Activated CD8-positive, alpha-beta memory T cell treated with anti-CD3 and anti-CD28 coated beads, Interleukin-2, amount 50 U/mL, for 1 hour (primary cell): Measurements from ENCODE around the gene ALDH1L1.

Source experiments
- DNase-seq: peaks from one replicate; pipeline ENCODE4 v3.0.0-alpha.2; 2020; ENCODE audit errors: extremely low read depth

Gene ALDH1L1

GRCh38 chr3:126154391-126155279 is 25.8 kb downstream of the ALDH1L1 start:
- no peak for DNase-seq

- DNase-seq, result no peak
These were observed 26.6 kb downstream of the ALDH1L1 start for GRCh38 chr3:126153695-126154360.

- DNase-seq, result no peak
These were observed 27.3 kb downstream of the ALDH1L1 start for GRCh38 chr3:126152901-126153694.

DNA sequence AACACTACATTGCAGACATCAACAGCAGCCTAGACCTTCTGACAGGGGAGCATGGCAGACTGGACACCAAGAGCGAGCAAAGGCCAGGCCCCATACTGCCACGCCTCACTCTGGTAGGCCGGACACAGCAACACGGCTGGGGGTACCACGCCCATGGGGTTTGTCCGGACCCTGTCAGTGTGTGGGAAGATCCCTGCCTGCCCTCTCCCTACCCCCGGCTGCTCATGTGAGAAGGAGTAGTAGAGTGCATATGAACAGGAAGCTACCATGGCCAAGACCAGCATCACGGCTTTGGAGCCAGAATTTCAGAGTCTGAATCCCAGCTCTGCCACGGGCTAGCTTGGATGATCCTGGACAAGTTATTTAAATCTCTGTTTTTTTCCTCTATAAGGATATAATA is 27.9 kb downstream of the ALDH1L1 start:
- no peak for DNase-seq

DNA sequence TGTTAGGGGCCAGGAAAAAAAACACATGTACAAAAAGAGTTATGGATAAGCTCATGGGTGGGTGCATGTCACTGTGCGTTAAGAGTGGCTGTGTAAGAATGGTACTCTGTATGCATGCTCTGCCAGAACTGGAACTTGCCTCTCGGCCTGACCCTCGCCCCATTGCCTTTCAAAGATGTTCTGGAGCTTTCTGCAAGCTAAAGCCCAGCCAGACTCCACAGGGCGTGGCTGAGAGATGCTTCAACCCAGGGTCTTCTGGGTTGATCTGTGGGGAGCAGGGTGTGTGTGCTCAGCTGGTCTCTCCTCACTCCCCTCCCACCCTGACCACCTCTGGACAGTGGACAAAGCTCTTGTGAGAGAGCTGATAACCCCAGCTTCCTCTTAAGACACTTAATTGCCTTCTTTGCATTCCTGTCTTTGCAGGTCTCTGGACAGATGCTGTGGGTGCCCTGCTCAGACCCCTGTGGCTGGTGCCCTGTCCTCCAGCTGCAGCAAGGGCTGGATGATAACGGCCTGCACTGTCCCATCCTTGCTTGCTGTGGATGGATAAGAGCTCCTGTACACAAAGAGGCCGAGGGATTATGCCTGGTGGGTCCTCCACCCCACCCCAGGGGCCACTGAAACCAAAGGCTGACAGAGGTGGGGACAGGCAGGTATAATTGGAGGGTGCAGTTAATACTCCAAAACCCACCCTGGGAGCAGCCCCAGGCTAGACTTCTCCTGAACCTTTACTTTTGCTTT is 28.7 kb downstream of the ALDH1L1 start:
- DNase-seq, result no peak

GRCh38 chr3:126149960-126150515 is 30.3 kb downstream of the ALDH1L1 start:
- DNase-seq, result no peak

GRCh38 chr3:126149256-126149902 is 31.0 kb downstream of the ALDH1L1 start:
- DNase-seq, result no peak

DNA sequence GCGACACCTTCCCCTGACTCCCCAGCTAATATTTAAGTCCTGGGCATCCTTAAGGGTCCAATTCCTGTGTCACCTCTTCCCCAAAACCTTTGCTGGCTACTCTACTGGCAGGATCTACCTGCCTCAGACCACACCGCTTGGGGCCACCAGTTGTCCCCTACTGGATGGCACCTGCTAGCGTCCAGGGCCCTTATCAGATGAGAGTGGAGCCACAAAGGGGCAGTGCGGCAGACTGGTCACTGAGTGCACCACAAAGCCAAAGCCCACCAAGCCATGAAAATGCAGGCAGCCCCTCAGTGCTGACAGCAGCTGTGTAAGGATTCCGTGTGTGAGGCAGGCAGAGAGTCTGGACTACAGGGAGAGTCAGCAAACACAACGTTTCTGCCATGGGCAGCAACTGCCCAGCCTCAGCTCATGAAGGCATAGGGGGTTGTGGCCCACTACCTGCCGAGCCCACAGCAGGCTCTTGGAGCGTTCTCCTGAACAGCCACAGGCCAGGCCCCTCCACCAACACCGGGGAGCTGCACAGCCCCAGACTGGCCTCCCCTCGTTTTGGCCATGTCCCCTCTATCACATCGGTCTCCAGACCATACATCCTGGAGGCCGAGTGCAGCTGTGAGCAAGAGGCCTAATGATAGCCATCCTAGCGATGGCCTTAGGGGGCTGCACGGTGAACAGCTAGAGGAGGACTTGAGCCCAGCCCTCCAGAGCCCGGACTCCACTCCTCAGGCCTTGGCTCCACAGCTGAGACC is 32.3 kb downstream of the ALDH1L1 start:
- no peak for DNase-seq

GRCh38 chr3:126147147-126147931 is 33.0 kb downstream of the ALDH1L1 start:
- no peak for DNase-seq

- no peak for DNase-seq
These were observed 33.8 kb downstream of the ALDH1L1 start for GRCh38 chr3:126146525-126147146.

DNA sequence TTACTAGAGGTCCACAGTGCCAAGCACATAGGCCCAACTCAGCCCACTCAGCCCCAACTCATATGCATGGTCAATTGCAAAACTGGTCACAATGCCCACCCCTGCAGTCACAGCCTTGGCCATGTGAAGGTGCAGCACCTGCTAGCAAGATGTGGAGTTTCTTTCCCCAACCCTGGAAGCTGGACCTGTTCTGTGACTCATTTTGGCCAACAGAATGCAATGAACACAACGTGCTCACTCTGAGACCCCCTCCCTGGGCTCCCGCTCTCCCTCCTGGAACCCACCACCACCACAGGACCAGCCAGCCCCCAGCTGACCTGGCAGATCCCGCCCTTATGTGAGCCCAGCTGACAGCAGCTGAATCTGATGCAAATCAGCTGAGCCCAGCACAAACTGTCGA is 34.4 kb downstream of the ALDH1L1 start:
- no peak for DNase-seq

DNA sequence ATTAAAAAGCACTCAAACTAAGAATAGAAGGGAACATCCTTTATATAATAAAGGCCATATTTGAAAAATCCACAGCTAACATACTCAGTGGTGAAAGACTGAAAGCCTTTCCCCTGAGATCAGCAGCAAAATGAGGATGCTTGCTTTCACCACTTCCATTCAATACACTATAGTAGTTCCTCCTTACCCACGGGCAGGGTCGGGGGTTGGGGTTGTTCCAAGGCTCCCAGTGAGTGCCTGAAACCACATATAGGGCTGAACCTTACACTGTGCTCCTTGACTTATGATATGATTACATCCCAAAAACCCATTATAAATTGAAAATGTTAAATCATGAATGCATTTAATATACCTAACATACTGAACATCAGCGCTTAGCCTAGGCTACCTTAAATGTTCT is 37.7 kb downstream of the ALDH1L1 start:
- no peak for DNase-seq

- DNase-seq, result no peak
These were observed 42.8 kb downstream of the ALDH1L1 start for GRCh38 chr3:126137490-126138130.

DNA sequence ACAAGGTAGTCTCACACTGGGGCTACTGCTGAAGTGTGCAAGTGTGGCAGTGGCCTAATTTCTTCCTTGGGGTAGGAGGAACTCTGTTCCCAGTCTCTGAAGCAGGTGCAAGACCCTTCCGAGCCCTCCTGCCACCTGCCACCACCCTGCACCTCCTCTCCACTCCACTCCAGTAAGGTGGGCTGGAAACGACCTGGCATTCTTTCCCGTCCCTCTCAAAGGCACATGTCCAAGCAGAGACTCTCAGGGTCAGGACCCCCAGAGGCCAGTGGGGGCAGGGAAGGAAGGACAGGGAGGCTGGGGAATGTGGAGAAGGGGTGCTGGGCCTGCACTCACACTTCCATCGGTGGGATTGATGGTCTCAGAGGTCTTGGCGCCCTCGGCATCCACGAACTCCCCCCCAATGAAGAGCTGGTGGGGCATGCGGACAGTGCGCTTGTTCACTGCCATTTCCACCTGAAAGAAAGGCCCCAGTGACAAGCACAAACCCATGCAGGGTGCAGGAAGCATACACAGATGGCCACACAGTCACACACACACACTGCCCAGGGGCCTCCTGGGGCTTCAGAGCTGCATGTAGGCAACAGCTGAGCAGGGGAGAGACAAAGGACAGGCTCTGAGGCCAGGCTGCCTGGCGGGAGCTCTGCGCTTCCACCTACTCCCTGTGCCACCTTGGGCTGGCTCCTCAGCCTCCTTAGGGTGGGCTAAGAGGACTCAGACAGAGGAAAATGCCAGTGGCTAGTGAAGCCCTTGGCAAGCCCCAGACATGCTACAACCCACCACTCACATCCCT is 43.8 kb downstream of the ALDH1L1 start:
- no peak for DNase-seq

- no peak for DNase-seq
These were observed 44.8 kb downstream of the ALDH1L1 start for GRCh38 chr3:126135406-126136076.

DNA sequence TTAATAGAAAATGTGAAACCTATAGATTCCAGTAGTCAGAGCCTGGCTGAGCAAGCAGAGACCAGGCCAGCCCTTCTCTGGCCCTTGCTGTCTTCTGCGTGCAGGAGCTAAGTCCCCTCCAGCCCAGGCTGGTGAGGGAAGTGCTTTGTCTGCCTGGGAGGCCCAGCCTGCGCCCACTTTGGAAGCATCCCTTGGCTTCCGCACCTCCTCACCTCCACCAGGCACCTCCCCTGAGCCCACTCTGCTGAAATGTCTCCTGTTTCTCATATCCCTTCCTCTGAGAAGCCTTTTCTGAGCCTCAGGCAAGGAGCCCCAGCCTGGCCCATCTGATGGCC is 45.3 kb downstream of the ALDH1L1 start:
- DNase-seq, result no peak
